Measurements from ENCODE around the gene TAAR6. TPM values are rescaled to one million over a fixed set of nuclear protein-coding genes. Genes with fewer than 3 reads are reported as not detected.

The TAAR6 gene, protein sequence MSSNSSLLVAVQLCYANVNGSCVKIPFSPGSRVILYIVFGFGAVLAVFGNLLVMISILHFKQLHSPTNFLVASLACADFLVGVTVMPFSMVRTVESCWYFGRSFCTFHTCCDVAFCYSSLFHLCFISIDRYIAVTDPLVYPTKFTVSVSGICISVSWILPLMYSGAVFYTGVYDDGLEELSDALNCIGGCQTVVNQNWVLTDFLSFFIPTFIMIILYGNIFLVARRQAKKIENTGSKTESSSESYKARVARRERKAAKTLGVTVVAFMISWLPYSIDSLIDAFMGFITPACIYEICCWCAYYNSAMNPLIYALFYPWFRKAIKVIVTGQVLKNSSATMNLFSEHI
- total RNA-seq: not detected
- not detected for polyA plus RNA-seq (ENCODE audit: insufficient read length in 6 of 6)
- long read RNA-seq, donor 1: 0 reads
- long read RNA-seq, donor 2: 0 reads
- long read RNA-seq, donor 3: 0 reads
- long read RNA-seq, donor 4: 0 reads
- long read RNA-seq, donor 5: 0 reads
- long read RNA-seq, donor 6: 0 reads
- long read RNA-seq, donor 7: 0 reads
- long read RNA-seq, donor 8: 0 reads
- long read RNA-seq, donor 9: 0 reads
- long read RNA-seq, donor 10: 0 reads
- long read RNA-seq, donor 11: 0 reads
- long read RNA-seq, donor 12: 0 reads

DNA sequence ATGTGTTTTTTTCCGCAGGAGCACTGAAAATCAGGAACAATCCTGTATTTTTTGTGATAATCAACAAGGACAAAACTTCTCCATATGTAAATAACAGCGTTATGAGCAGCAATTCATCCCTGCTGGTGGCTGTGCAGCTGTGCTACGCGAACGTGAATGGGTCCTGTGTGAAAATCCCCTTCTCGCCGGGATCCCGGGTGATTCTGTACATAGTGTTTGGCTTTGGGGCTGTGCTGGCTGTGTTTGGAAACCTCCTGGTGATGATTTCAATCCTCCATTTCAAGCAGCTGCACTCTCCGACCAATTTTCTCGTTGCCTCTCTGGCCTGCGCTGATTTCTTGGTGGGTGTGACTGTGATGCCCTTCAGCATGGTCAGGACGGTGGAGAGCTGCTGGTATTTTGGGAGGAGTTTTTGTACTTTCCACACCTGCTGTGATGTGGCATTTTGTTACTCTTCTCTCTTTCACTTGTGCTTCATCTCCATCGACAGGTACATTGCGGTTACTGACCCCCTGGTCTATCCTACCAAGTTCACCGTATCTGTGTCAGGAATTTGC, at the start of gene TAAR6:
TSS of gene TAAR6 (plus strand) at position 102 of the 557 bp plus-strand sequence. CDS start at position 102, 0 bp downstream.
- H3K27ac ChIP-seq: no peak within 1 kb of the TSS

DNA sequence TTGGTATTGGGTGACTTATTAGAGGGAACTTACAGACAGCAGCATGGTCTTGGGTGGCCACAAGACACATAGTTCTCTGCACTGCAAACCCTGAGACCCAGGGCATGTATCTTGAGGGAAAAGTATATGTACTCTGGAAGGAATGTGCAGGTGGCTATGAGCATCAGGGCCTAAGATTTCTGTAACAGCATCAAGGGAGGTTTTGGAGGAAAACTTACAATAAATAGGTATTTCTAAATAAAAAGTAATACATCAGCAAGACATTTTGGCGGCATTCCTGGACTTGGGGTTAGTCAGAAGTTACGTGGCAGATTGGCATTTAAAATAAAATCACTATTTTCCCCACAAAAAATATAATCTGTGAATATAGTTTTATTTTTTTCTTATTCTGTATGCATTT, 49.2 kb upstream of the TAAR6 start:
- DNase-seq: no peak
- intact Hi-C loops (cut with DNase I): no loop called here
- TF ChIP-seq, protein P1, sequence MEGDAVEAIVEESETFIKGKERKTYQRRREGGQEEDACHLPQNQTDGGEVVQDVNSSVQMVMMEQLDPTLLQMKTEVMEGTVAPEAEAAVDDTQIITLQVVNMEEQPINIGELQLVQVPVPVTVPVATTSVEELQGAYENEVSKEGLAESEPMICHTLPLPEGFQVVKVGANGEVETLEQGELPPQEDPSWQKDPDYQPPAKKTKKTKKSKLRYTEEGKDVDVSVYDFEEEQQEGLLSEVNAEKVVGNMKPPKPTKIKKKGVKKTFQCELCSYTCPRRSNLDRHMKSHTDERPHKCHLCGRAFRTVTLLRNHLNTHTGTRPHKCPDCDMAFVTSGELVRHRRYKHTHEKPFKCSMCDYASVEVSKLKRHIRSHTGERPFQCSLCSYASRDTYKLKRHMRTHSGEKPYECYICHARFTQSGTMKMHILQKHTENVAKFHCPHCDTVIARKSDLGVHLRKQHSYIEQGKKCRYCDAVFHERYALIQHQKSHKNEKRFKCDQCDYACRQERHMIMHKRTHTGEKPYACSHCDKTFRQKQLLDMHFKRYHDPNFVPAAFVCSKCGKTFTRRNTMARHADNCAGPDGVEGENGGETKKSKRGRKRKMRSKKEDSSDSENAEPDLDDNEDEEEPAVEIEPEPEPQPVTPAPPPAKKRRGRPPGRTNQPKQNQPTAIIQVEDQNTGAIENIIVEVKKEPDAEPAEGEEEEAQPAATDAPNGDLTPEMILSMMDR (IDR thresholded peaks at IDR 0.05): no peak

More for the DNA sequence above, at the start of gene TAAR6:
- H3K4me1 ChIP-seq: peaks cover 0 to 3% of the 10 kb centered on the region in 2 donors
- H3K27me3 ChIP-seq: peaks cover 0 to 12% of the 10 kb centered on the region in 2 donors
- intact Hi-C loops (cut with DNase I): no loop called here
- no peak for ATAC-seq
- H3K4me3 ChIP-seq: no peak within 1 kb of the TSS
- TF ChIP-seq, protein P1 (IDR thresholded peaks at IDR 0.05): no peak
- no peak for DNase-seq
- H3K36me3 ChIP-seq: no peaks in the 10 kb centered on the region
- H3K9me3 ChIP-seq: no peaks in the 10 kb centered on the region

DNA sequence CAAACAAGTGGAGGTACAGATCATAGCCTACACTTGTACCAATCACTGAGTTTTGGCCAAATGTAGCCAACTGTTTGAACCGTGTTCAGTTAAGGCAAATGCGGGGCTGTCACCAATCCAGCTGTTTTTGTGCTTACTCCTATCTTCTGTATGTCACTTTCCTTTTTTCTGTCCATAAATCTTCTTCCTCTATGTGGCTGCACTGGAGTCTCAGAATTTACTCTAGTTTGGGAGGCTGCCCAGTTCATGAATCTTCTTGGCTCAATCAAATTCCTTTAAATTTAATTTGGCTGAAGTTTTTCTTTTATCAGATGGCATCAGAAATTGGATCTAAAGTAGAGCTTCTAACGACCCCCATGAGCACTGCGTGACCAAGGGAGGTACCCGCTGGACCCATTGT, 45.5 kb upstream of the TAAR6 start:
- H3K27me3 ChIP-seq: no peaks in the 10 kb centered on the region
- no peak for ATAC-seq
- no peaks in the 10 kb centered on the region for H3K36me3 ChIP-seq
- no peak for DNase-seq
- H3K4me3 ChIP-seq: no peak overlapping the region
- no peaks in the 10 kb centered on the region for H3K9me3 ChIP-seq
- no peak overlapping the region for H3K27ac ChIP-seq
- TF ChIP-seq, protein P1 (IDR thresholded peaks at IDR 0.05): no peak
- intact Hi-C loops (cut with DNase I): no loop called here
- H3K4me1 ChIP-seq: no peaks in the 10 kb centered on the region

More for the DNA sequence above, 49.2 kb upstream of the TAAR6 start:
- Histone ChIP-seq H3K27me3 (no peaks in the 10 kb centered on the region), H3K9me3 (no peaks in the 10 kb centered on the region), H3K27ac (no peak overlapping the region), H3K36me3 (no peaks in the 10 kb centered on the region), H3K4me3 (no peak overlapping the region), H3K4me1 (no peaks in the 10 kb centered on the region)
- no peak for ATAC-seq

DNA sequence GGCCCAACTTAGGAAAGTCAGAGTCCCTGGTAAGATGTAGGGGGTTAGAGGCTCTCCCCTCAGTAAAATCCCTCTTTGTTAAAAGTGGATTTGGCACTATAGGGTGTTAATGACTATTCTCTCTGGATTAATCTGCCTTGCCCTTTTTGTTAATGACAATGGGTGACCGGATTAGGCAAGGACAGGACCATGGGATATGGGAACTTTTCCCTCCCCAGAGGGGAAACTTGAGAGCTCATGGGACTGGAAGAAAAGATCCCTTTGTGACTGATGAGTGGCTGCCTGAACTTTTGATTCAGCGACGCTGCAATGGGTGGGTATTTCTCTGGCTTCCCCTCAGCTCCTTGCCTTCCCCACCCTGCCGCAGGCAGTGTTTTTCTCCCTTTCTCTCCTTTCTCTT, 44.3 kb upstream of the TAAR6 start:
- TF ChIP-seq, protein P1 (IDR thresholded peaks at IDR 0.05): no peak
- no peaks in the 10 kb centered on the region for H3K9me3 ChIP-seq
- intact Hi-C loops (cut with DNase I): no loop called here
- ATAC-seq (no peak), DNase-seq (no peak)
- no peaks in the 10 kb centered on the region for H3K36me3 ChIP-seq
- H3K27ac ChIP-seq: no peak overlapping the region
- no peak overlapping the region for H3K4me3 ChIP-seq
- H3K27me3 ChIP-seq: no peaks in the 10 kb centered on the region
- H3K4me1 ChIP-seq: peaks cover 0 to 7% of the 10 kb centered on the region in 2 donors

DNA sequence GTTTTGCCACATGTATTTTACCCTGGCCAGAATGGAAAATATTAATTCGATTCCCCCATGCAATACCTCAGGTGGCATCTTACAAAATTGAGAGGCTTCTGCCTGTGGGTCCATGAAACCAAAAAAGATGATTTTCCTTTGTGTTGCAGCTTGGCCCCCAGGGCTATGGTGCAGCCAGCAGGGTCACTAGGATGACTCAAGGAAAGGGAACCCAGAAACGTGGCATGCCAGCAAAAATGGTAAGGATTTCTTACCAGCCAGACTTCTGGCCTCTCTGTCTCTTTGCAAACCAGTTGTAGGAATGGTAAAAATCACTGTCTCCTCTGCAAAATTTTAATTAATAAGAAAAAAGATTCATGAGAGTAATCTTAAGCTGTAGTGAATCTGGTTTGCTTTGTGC, 43.7 kb upstream of the TAAR6 start:
- Histone ChIP-seq H3K4me1 (peaks cover 0 to 7% of the 10 kb centered on the region in 2 donors), H3K36me3 (no peaks in the 10 kb centered on the region), H3K9me3 (no peaks in the 10 kb centered on the region), H3K27me3 (no peaks in the 10 kb centered on the region), H3K4me3 (no peak overlapping the region), H3K27ac (no peak overlapping the region)
- intact Hi-C loops (cut with DNase I): no loop called here
- ATAC-seq: no peak
- no peak for DNase-seq
- TF ChIP-seq, protein P1 (IDR thresholded peaks at IDR 0.05): no peak
